Uterus (tissue), 4 donors: ENCODE data around the gene SLC6A8. TPM values are rescaled to one million over a fixed set of nuclear protein-coding genes. Genes with fewer than 3 reads are reported as not detected.
"Not testable (repeated sequence)": the region's sequence is repeated elsewhere in the genome, so short reads cannot be mapped to it uniquely, and the experiment has no call there.

Source experiments
- DNase-seq, 2 donors: peaks; one replicate each; pipeline ENCODE4 v3.0.0-alpha.2; 2019 to 2020
- H3K27ac ChIP-seq, 2 donors: fragments of 200-600 bp; sonication (generic); 1 replicate in 1 of 2; 2 replicates in 1 of 2; pipeline ENCODE4 v1.5.1; 2016 to 2018
- H3K27me3 ChIP-seq, 2 donors: fragments of 200-600 bp; sonication (generic); one replicate each; pipeline ENCODE4 v1.5.1; 2018 to 2019; ENCODE audit warnings: control low read depth in 1 of 2
- H3K36me3 ChIP-seq, 2 donors: fragments of 200-600 bp; sonication (generic); one replicate each; pipeline ENCODE4 v1.5.1; 2019; ENCODE audit warnings: control low read depth in 1 of 2
- H3K4me1 ChIP-seq, 2 donors: fragments of 200-600 bp; sonication (generic); one replicate each; pipeline ENCODE4 v1.5.1; 2018 to 2019; ENCODE audit warnings: control low read depth in 1 of 2
- H3K4me3 ChIP-seq, 2 donors: fragments of 200-600 bp; sonication (generic); 1 replicate in 1 of 2; 2 replicates in 1 of 2; pipeline ENCODE4 v1.5.1; 2018 to 2019; ENCODE audit warnings: mild to moderate bottlenecking in 1 of 2
- H3K9me3 ChIP-seq, 2 donors: fragments of 200-600 bp; sonication (generic); one replicate each; pipeline ENCODE4 v1.5.1; 2019; ENCODE audit warnings: control low read depth in 1 of 2
- POLR2A ChIP-seq, 2 donors: fragments of 450-650 bp; IDR thresholded peaks; one replicate each; pipeline ENCODE4 v1.6.1; 2016; ENCODE audit warnings: antibody characterized with exemption in 2 of 2, mild to moderate bottlenecking in 1 of 2, moderate library complexity in 1 of 2
- intact Hi-C: fragments of 100-400 bp; cut with DNase I; formaldehyde crosslinking; loops from one replicate; pipeline ENCODE4 v1.15.1; 2023; ENCODE audit warnings: low total_unique reads
- total RNA-seq, 4 donors: library from RNA; depleted of rRNA in 3 of 4; stranded (reverse); fragments of >200 nt in 3 of 4; gene quantifications; one replicate each; pipeline versions ENCODE4 v1.1.0 to v1.2.4, GENCODE V29; 2014 to 2023
- TF ChIP-seq, protein P1 (sequence below), 4 experiments: fragments of 200-600 bp in 2 of 4; fragments of 450-650 bp in 2 of 4; sonication (generic) in 2 of 4; IDR thresholded peaks; one replicate each; pipeline ENCODE4 v1.5.1; 2016 to 2019; ENCODE audit warnings: antibody characterized with exemption in 4 of 4, mild to moderate bottlenecking in 2 of 4, moderate library complexity in 1 of 4
- donor health status: DM: yes; HTN: yes; CAD: no.

Gene SLC6A8
- total RNA-seq, 4 donors from 2014 or later: 4.7 to 40.3 (median 11.2) TPM

DNA sequence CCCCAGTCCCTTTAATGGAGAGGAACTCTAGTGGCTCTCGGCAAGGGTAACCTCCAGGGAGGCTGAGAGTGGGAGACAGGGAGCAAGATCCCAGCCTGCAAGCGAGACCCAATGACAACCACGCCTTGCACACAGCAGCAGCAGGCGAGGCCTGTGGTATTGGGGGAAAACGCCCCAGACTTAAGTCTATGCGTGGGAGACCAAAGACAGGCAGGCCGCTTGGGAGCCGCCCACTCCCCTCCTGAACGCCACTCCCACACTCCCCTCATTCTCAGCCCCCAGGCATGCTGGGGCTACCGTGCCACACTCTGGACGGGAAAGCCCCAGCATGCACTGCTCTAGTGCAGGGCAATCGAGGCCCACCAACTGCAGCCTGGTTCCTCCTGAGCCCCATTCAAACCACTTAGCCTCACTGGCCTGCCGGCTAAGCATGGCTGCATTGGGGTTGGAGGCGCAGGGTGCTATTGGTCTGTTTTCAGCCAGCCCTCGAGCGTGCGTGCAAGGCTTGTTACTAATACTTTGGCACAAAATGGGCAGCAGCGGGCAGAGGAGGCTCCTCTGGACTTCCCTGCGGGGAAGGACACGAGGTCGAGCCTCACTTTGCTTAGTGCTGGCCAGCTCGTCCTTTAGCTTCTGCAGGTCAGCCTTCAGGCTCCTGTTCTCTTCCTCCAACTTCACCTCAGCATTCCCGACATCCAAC, 14.8 kb downstream of the SLC6A8 start:
- intact Hi-C loops: no loop called here
- Histone ChIP-seq H3K4me3 (no peak overlapping the region), H3K27ac (no peak overlapping the region), H3K36me3 (no peaks in the 10 kb centered on the region), H3K9me3 (no peaks in the 10 kb centered on the region), H3K27me3 (no peaks in the 10 kb centered on the region), H3K4me1 (peaks cover 0 to 3% of the 10 kb centered on the region in 2 donors)
- DNase-seq: no peak
- no peak for TF ChIP-seq POLR2A (IDR thresholded peaks at IDR 0.05)
- TF ChIP-seq, protein P1, sequence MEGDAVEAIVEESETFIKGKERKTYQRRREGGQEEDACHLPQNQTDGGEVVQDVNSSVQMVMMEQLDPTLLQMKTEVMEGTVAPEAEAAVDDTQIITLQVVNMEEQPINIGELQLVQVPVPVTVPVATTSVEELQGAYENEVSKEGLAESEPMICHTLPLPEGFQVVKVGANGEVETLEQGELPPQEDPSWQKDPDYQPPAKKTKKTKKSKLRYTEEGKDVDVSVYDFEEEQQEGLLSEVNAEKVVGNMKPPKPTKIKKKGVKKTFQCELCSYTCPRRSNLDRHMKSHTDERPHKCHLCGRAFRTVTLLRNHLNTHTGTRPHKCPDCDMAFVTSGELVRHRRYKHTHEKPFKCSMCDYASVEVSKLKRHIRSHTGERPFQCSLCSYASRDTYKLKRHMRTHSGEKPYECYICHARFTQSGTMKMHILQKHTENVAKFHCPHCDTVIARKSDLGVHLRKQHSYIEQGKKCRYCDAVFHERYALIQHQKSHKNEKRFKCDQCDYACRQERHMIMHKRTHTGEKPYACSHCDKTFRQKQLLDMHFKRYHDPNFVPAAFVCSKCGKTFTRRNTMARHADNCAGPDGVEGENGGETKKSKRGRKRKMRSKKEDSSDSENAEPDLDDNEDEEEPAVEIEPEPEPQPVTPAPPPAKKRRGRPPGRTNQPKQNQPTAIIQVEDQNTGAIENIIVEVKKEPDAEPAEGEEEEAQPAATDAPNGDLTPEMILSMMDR (IDR thresholded peaks at IDR 0.05): no peak

DNA sequence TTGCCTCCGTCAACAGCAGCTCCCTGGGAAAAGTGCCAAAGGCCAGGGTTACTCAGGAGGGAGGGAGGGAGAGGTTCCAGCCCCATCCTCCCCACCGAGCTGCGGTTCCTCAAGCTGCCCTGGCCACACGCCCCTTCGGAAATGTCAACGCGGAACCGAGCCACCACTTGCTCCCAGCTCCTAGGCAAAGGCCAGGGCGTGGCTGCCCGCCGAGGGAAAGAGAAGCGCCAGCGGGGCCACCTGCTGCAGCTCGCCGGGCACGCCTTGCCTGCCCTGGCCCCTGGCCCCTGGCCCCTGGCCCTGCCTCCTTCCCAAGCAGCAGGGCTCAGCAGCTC, 15.3 kb downstream of the SLC6A8 start:
- no peaks in the 10 kb centered on the region for H3K9me3 ChIP-seq
- H3K4me3 ChIP-seq: no peak overlapping the region
- TF ChIP-seq, protein P1 (IDR thresholded peaks at IDR 0.05): no peak
- no peak for TF ChIP-seq POLR2A (IDR thresholded peaks at IDR 0.05)
- H3K27me3 ChIP-seq: no peaks in the 10 kb centered on the region
- peak; percentile 53 to 66 for DNase-seq
- H3K27ac ChIP-seq: peak overlapping the region in 1 of 2 donors; percentile 20
- intact Hi-C loops: no loop called here
- H3K36me3 ChIP-seq: no peaks in the 10 kb centered on the region
- peaks cover 0 to 3% of the 10 kb centered on the region in 2 donors for H3K4me1 ChIP-seq

DNA sequence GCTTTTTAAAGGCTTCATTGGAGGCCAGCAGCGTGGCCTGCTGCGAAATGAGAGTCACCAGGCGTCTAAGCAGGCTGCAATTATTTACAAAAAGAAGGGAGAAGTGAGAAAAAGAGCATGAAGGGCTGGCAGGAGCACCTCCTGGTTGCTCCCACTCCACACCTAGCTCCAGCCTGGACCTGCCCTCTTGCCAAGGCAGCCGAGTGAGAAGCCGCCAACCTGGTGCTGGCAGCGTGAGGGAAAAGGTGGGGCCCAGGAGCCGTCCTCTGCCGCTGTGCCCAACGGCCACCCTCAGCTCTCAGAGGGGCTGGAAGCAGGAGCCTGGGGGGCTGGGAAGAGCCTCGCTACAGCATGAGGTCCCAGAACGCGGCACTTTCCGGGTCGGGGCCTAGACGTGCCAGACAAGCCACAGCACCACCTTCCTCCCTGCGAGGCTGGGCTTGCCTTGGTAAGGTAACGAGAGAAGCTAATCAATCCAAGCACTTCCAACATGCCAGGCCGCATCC, 16.3 kb downstream of the SLC6A8 start:
- intact Hi-C loops: no loop called here

DNA sequence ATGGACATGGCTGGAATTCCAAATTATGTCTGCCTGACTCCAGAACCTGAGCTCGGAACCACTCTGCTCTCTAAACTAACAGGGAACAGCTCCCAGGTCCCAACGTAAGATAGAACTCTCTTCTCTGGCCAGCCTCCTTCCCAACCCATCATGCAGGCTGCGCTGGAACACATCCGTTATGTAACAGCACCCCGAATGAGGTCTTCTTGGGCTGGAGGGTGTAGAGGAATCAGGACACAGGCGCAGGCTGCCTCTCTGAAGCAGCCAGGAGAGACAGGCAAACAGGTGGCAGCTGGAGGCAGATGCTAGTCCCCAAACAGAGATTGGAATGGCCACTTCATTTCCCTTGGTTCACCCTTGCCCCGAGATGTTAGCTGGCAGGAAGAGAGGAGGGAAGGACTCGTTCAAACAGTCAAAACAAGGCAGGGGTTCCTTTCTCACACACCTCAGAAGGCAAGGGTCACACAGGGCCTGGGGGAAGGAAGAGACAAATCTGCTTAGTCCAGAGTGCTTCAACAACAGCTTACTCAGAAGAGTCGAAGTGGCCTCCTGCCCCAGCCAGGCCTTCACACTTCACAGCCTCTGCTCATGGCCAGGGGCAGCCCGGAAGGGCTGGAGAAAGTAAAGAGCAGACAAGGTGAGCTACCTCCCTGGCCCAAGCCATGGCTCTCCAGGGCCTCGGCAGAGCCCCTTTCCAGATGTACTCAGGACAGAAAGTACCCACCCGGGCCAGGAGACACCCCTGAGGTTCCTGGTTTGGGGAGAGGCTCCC, 17.1 kb downstream of the SLC6A8 start:
- H3K27me3 ChIP-seq, H3K9me3 ChIP-seq, H3K36me3 ChIP-seq, H3K27ac ChIP-seq, DNase-seq, H3K4me3 ChIP-seq, H3K4me1 ChIP-seq, intact Hi-C loops: not testable (repeated sequence)

More for the DNA sequence above, 16.3 kb downstream of the SLC6A8 start:
- H3K27me3 ChIP-seq: no peaks in the 10 kb centered on the region
- peaks cover 0 to 3% of the 10 kb centered on the region in 2 donors for H3K4me1 ChIP-seq
- no peak for DNase-seq
- no peaks in the 10 kb centered on the region for H3K9me3 ChIP-seq
- H3K27ac ChIP-seq: no peak overlapping the region
- no peaks in the 10 kb centered on the region for H3K36me3 ChIP-seq
- TF ChIP-seq, protein P1 (IDR thresholded peaks at IDR 0.05): no peak
- TF ChIP-seq POLR2A (IDR thresholded peaks at IDR 0.05): no peak
- H3K4me3 ChIP-seq: no peak overlapping the region

DNA sequence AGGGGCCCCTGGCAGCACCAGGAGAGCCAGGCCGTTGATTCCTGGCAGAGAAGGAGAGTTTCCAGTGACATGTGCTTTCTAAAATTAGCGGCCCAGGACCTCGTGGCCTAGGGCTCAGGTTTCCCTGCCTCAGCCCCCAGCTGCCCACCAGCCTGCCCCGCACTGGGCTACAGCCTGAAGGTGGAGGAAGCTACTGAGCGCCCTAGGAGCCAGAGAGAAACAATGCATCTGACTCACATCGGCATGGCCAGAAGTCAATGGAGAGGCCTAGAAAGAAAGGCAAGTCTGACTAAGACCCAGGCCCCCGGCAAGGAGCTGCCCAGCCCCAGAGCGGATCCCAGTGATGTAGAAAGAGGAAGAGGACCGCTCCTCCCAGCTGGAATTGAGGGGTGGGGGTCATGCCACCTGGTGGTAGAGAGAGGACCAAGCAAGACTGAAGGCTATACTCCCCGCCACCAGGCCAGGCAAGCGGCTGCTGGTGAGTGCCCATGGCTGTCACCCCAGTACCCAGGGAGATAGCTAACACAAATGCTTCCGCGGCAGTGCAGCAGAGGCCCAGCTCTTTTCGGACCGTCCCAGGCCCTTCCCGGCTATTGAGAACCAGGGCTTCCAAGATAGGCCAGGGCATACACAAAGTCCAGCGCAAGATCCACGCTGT, 17.8 kb downstream of the SLC6A8 start:
- H3K9me3 ChIP-seq, H3K4me3 ChIP-seq, H3K36me3 ChIP-seq, intact Hi-C loops, H3K27me3 ChIP-seq, H3K27ac ChIP-seq, H3K4me1 ChIP-seq, DNase-seq: not testable (repeated sequence)

DNA sequence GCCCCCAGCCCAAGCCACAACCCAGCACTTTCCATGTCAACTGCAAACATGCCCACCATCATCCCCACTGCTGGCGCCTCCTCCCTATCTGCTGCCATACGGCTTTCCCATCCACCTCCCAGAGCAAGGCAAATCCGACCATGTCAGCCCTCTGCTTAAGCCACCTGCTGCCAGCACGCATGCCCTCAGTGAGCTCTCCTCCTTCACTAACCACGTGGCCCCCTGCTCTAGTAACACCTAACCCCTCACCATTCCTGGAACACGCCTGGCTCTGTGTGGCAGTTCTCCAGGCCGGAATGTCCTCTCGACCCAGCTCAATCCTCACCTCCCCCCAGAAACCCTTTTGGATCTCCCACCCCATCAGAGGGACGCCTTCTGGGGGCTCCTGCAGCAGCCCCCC, 19.1 kb downstream of the SLC6A8 start:
- intact Hi-C loops: no loop called here
- Histone ChIP-seq H3K4me1 (peaks cover 0 to 3% of the 10 kb centered on the region in 2 donors), H3K4me3 (no peak overlapping the region), H3K27me3 (no peaks in the 10 kb centered on the region), H3K27ac (no peak overlapping the region), H3K9me3 (no peaks in the 10 kb centered on the region), H3K36me3 (no peaks in the 10 kb centered on the region)
- TF ChIP-seq POLR2A (IDR thresholded peaks at IDR 0.05): no peak
- TF ChIP-seq, protein P1 (IDR thresholded peaks at IDR 0.05): no peak
- DNase-seq: no peak
